GM19328 (cell line): Measurements from ENCODE around the gene EHMT2.
"Not testable (repeated sequence)": the region's sequence is repeated elsewhere in the genome, so short reads cannot be mapped to it uniquely, and the experiment has no call there.

Source experiments
- ATAC-seq: cut with Tn5 transposase; IDR thresholded peaks from one replicate; pipeline ENCODE4 v1.9.1; 2021; ENCODE audit warnings: mild to moderate bottlenecking, moderate library complexity; ENCODE audit not compliant: unreplicated experiment

EHMT2 gene

DNA sequence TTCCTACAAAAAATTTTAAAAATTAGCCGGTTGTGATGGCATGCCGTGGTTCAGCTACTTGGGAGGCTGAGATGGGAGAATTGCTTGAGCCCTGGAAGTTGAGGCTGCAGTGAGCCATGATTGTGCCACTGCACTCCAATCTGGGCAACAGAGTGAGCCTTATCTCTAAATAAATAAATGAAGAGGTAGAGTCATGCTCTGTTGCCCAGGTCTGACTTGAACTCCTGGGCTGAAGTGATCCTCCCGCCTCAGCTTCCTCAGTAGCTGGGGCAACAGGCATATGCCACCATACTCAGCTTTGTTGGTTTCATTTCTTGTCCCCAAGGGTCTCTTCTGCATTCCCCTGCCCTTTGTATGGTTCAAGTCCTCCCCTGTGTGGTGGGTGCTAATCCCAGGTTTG lies 53.0 kb downstream of the EHMT2 start:
- ATAC-seq: no peak

DNA sequence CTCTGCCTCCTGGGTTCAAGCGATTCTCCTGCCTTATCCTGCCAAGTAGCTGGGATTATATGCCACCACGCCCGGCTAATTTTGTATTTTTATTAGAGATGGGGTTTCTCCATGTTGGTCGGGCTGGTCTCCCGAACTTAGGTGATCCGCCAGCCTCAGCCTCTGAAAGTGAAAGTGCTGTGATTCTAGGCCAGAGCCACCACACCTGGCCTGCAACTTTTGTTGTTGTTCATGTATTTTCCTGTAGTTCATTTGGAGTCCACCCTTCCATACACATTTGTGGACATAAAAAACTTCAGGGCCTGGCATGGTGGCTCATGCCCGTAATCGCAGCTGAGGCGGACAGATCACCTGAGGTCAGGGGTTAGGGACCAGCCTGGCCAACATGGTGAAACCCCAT lies 55.4 kb downstream of the EHMT2 start:
- no peak for ATAC-seq

DNA sequence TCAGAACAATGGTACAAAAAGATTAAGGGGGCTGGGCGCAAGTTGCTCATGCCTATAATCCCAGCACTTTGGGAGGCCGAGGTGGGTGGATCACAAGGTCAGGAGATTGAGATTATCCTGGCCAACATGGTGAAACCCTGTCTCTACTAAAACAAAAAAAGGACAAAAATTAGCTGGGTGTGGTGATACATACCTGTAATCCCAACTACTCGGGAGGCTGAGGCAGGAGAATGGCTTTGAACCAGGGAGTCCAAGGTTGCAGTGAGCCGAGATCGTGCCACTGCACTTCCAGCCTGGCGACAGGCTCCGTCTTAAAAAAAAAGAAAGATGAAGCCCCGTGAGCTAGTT lies 57.7 kb downstream of the EHMT2 start:
- ATAC-seq: not testable (repeated sequence)

DNA sequence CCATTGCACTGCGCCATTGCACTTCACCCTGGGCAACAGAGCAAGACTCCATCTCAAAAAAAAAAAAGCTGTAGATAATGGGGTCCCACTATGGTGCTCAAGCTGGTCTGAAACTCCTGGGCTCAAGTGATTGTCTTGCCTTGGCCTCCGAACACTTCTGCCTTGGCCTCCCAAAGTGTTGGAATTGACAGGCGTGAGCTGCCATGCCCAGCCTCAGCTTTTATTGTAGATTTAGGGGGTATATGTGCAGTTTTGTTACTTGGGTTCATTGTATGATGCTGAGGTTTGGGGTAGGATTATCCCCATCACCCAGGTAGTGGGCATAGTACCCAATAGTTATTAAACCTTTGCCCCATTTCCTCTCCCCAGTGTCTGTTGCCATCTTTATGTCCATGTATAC lies 58.5 kb downstream of the EHMT2 start:
- ATAC-seq: no peak

DNA sequence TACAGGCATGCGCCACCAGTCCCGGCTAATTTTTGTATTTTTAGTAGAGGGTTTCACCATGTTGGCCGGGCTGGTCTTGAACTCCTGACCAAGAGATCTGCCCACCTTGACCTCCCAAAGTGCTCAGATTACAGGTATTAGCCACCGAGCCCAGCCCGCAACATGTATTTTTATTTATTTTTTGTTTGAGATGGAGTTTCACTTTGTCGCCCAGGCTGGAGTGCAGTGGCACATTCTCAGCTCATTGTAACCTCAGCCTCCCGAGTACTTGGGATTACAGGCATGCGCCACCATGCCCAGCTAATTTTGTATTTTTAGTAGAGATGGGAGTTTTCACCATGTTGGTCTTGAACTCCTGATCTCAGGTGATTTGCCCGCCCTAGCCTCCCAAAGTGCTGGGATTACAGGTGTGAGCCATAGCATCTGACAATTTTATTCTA lies 59.4 kb downstream of the EHMT2 start:
- not testable (repeated sequence) for ATAC-seq

DNA sequence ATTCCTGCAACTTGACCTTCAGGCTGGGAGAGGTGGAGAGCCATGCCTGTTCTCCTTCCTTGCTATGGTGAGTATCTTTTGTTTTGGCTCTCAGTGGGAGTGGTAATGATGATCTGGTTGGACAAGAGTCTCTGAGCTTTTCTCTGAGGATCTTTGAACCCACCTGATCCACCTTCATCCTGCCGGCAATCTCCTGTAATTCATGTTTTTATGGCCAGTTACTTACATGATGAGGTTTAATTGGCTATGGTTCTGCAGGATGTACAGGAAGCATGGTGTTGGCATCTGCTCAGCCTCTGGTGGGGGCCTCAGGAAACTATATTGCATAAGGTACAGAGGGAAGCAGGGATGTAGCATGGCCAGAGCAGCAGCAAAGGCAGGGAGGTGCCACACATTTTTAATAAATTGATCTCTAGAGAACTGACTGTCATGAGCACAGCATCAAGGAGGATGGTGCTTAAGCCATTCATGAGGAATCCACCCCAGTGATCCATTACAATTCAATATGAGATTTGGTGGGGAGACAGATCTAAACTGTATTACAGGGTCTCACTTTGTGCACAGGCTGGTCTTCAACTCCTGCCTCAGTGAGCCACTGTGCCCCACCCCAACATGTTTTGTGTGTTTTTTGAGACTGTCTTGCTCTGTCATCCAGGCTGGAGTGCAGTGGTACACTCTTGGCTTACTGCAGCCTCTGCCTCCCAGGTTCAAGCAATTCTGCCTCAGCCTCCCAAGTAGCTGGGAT lies 60.0 kb downstream of the EHMT2 start:
- ATAC-seq: no peak

DNA sequence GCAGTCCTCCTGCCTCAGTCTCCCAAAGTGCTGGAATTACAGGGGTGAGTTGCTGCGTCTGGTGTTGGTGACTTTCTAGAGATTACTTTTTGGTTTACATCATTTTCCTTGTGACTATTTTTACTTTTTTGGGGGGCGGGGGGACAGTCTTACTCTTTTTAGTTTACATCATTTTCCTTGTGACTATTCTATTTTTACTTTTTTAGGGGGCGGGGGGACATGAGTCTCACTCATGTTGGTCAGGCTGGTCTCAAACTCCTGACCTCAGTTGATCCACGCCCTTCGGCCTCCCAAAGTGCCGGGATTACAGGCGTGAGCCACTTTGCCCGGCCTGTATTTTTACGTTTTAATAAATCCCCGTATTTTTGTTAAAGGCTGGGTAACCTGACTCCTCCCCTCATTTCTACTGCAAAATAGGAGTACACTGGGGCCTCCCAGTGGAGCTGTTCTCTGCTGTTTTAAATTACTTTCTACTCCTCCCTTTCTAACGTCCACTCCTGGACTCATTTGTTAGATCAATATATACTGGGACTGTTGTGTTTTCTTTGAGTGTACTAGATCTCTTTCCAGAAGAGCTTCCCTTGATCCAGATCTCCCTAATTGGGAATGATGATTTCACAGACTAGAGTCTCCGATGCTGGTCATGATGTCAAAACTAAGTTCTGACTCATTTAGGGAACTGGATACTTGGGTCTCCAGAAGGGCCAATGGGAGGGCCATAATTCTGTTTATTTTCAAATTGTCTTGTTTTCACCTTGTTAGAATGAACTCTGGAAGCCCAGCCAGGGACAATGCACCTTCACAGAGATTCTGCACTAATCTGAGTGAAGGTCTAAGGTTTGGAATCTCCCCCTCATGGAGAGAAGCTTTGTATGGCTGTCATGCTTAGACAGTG lies 60.8 kb downstream of the EHMT2 start:
- ATAC-seq: no peak

DNA sequence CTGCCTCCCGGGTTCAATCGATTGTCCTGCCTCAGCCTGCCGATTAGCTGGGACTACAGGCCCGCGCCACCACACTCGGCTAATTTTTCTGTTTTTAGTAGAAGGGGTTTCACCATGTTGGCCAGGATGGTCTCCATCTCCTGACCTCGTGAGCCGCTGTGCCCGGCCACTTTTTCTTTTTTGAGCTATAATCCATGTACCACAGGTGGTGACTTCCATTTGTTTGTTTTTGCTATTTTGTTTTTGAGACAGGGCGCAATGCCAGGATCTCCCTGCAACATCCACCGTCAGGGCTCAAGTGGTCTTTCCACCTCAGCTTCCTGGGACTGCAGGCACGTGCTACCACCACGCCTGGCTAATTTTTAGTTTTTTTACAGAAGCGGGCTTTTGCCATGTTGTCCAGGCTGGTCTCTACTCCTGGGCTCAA lies 61.4 kb downstream of the EHMT2 start:
- ATAC-seq: no peak

DNA sequence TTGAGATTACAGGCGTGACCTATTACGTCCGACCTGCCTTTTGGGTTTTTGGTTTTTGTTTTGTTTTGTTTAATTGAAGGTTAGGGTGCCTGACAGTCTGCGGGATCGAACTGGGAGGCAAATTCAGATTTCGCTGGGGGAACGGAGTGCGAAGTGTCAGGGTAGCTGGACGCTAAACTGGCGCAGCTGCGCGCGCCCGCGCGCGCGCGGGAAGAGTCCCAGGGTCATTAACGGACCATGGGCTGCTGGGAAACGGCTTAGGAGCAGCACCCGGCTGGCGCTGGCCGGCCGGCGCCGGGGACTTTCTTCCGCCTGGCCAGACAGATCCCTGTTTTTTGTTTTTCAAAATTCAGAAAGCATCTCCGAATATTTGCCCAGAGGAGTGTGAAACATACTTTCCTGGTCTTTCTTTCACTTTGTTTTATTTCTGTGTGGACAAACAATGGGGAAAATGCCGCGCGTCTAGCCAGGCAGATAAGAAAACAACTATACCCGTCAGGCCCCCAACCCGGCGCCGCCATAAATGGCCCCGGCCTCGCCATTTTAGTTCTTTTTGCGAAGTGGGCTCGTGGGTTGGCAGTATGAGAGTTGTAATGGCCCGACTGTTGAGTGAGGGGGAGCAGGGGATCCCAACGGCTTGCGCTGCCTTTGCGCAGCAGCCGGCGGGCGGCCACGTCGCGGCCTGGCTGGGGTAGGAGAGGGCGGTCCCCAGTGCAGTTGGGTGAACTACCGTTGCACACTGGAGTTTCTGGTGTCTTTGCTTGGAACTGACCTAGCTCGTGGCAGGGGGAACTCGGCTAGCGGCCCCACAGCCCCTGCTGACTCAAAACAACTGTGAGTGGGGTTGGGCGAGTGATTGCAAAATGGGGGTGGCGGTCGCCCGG lies 62.9 kb downstream of the EHMT2 start:
- ATAC-seq: no peak

DNA sequence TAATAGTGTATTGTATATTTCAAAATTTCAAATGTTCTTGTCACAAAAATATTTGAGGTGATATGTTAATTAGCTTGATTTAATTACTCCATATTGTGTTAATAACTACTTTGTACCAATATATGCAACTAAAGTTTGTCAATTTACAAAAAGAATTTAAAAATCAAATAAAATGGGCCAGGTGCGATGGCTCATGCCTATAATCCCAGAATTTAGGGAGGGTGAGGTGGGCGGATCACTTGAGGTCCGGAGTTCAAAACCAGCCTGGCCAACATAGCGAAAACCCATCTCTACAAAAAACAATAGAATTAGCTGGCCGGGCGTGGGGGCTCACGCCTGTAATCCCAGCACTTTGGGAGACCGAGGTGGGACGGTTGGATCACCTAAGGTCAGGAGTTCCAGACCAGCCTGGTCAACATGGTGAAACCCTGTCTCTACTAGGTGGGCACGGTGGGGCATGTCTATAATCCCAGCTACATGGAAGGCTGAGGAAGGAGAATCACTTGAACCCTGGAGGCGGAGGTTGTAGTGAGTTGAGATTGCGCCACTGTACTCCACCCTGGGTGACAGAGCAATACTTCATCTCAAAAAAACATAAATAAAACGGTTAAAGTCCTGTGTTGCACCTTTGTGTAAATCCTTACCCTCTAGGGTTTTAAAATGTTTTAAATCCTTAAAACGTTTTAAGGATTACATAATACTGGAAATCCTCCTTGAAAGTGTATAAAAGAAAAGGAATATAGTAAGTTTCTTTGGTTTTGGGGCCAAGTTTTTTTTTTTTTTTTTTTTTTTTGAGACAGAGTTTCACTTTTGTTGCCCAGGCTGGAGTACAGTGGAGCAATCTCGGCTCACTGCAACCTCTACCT lies 65.9 kb downstream of the EHMT2 start:
- ATAC-seq: no peak

DNA sequence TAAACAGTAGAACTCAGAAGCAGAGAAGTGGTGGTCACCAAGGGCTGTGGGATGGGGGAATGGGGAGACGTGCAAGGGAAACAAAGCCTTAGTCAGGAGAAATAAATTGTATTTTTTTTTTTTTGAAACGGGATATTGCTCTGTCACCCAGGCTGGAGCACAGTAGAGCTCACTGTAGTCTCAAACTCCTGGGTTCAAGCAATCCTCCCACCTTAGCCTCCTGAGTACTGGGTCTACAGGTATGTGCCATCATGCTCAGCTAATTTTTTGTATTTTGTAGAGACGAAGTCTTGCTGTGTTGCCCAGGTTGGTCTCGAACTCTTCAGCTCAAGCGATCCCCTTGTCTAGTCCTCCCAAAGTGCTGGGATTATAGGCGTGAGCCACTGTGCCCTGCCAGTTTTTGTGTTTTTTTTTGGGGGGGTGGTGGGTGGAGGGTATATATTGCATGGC lies 66.6 kb downstream of the EHMT2 start:
- ATAC-seq: no peak
